KMS-11 (cell line): ENCODE data around the gene MTUS2.

Experiments used
- H2AFZ ChIP-seq: fragments of 200-600 bp; sonication (generic); 2 replicates; pipeline ENCODE4 v1.6.1; 2016; ENCODE audit warnings: antibody characterized with exemption, mixed run types, low read depth
- H3K27ac ChIP-seq: fragments of 200-600 bp; sonication (generic); 2 replicates; pipeline ENCODE4 v1.6.1; 2016; ENCODE audit warnings: mild to moderate bottlenecking, mixed run types
- H3K27me3 ChIP-seq: fragments of 200-600 bp; sonication (generic); 2 replicates; pipeline ENCODE4 v1.6.1; 2017; ENCODE audit warnings: mild to moderate bottlenecking, low read depth, mixed run types, moderate library complexity; ENCODE audit not compliant: insufficient read depth
- H3K36me3 ChIP-seq: fragments of 200-600 bp; sonication (generic); 2 replicates; pipeline ENCODE4 v1.6.1; 2017; ENCODE audit warnings: mild to moderate bottlenecking, mixed run types; ENCODE audit not compliant: insufficient read depth
- H3K4me1 ChIP-seq: fragments of 200-600 bp; sonication (generic); 2 replicates; pipeline ENCODE4 v1.6.1; 2016; ENCODE audit warnings: mild to moderate bottlenecking, low read depth, mixed run types; ENCODE audit not compliant: poor library complexity, severe bottlenecking
- H3K4me2 ChIP-seq: fragments of 200-600 bp; sonication (generic); 2 replicates; pipeline ENCODE4 v1.7.0; 2016; ENCODE audit warnings: mild to moderate bottlenecking, mixed run types
- H3K4me3 ChIP-seq: fragments of 200-600 bp; sonication (generic); IDR thresholded peaks from 2 replicates; pipeline ENCODE4 v1.6.1; 2017; ENCODE audit warnings: low read depth, low read length, mixed read lengths; ENCODE audit not compliant: insufficient read depth
- H3K79me2 ChIP-seq: fragments of 200-600 bp; sonication (generic); 2 replicates; pipeline ENCODE4 v1.6.1; 2016; ENCODE audit warnings: low read depth, mixed run types; ENCODE audit not compliant: insufficient read depth
- H3K9ac ChIP-seq: fragments of 200-600 bp; sonication (generic); 2 replicates; pipeline ENCODE4 v1.6.1; 2016; ENCODE audit warnings: mild to moderate bottlenecking, mixed run types
- H4K20me1 ChIP-seq: fragments of 200-600 bp; sonication (generic); 2 replicates; pipeline ENCODE4 v1.6.1; 2016; ENCODE audit warnings: mild to moderate bottlenecking, mixed run types; ENCODE audit not compliant: insufficient read depth
- CTCF ChIP-seq: fragments of 200-600 bp; sonication (generic); conservative IDR thresholded peaks from 2 replicates; pipeline ENCODE4 v1.6.1; 2017; ENCODE audit warnings: low read depth, mild to moderate bottlenecking, antibody characterized with exemption, low read length, moderate library complexity, mixed read lengths

MTUS2 gene

GRCh38 chr13:28954810-28955209 lies 134.7 kb downstream of the MTUS2 start:
- Histone ChIP-seq H3K27me3 (no peaks in the 10 kb centered on the region), H3K36me3 (no peaks in the 10 kb centered on the region), H2AFZ (no peak overlapping the region), H3K9ac (no peak overlapping the region), H3K4me1 (no peaks in the 10 kb centered on the region), H3K27ac (no peak overlapping the region), H3K79me2 (no peaks in the 10 kb centered on the region), H4K20me1 (no peaks in the 10 kb centered on the region), H3K4me3 (no peak overlapping the region), H3K4me2 (no peak overlapping the region)
- no peak for TF ChIP-seq CTCF

- no peaks in the 10 kb centered on the region for H3K27me3 ChIP-seq
- no peak overlapping the region for H2AFZ ChIP-seq
- H4K20me1 ChIP-seq = no peaks in the 10 kb centered on the region
- H3K4me3 ChIP-seq = no peak overlapping the region
- no peaks in the 10 kb centered on the region for H3K36me3 ChIP-seq
- no peak overlapping the region for H3K27ac ChIP-seq
- no peak overlapping the region for H3K4me2 ChIP-seq
- TF ChIP-seq CTCF = no peak
- H3K79me2 ChIP-seq = no peaks in the 10 kb centered on the region
- H3K9ac ChIP-seq = no peak overlapping the region
- H3K4me1 ChIP-seq = no peaks in the 10 kb centered on the region
These were observed 135.3 kb downstream of the MTUS2 start for GRCh38 chr13:28955264-28955966.

- no peak overlapping the region for H3K9ac ChIP-seq
- no peak for TF ChIP-seq CTCF
- no peak overlapping the region for H3K4me3 ChIP-seq
- H2AFZ ChIP-seq = no peak overlapping the region
- no peaks in the 10 kb centered on the region for H3K79me2 ChIP-seq
- no peak overlapping the region for H3K4me2 ChIP-seq
- no peaks in the 10 kb centered on the region for H3K36me3 ChIP-seq
- H3K27me3 ChIP-seq = no peaks in the 10 kb centered on the region
- H4K20me1 ChIP-seq = no peaks in the 10 kb centered on the region
- no peaks in the 10 kb centered on the region for H3K4me1 ChIP-seq
- no peak overlapping the region for H3K27ac ChIP-seq
These were observed 137.9 kb downstream of the MTUS2 start for GRCh38 chr13:28958018-28958417.

GRCh38 chr13:28958441-28958840 lies 138.3 kb downstream of the MTUS2 start:
- Histone ChIP-seq H3K79me2 (no peaks in the 10 kb centered on the region), H3K9ac (no peak overlapping the region), H2AFZ (no peak overlapping the region), H3K36me3 (no peaks in the 10 kb centered on the region), H3K27me3 (no peaks in the 10 kb centered on the region), H4K20me1 (no peaks in the 10 kb centered on the region), H3K4me1 (no peaks in the 10 kb centered on the region), H3K4me3 (no peak overlapping the region), H3K4me2 (no peak overlapping the region), H3K27ac (no peak overlapping the region)
- TF ChIP-seq CTCF = no peak
